H1 (cell line): ENCODE data around the gene ADSS2. TPM values are rescaled to one million over a fixed set of nuclear protein-coding genes. Genes with fewer than 3 reads are reported as not detected.

ENCODE experiments used
- CTCF ChIA-PET: fragments of 300-600 bp; sonication (Branson Sonifier 250); formaldehyde crosslinking; loops from one replicate; lab custom pipeline; 2021; ENCODE audit not compliant: partially characterized antibody; lab: Charles Lee
- POLR2A ChIA-PET: fragments of 300-600 bp; sonication (Branson Sonifier 250); formaldehyde crosslinking; loops from one replicate; lab custom pipeline; 2021; ENCODE audit warnings: inconsistent platforms; ENCODE audit not compliant: partially characterized antibody; lab: Charles Lee
- DNase-seq, 2 experiments: peaks; one replicate each; pipeline versions ENCODE4 v3.0.0 to v3.0.0-alpha.2; 2010 to 2022; ENCODE audit warnings: low spot score in 2 of 2, low read depth in 1 of 2, mixed read lengths in 1 of 2
- FAIRE-seq: peaks from 2 replicates; lab custom pipeline; 2011; peaks lifted over from hg19 to GRCh38; lab: Jason Lieb, UNC
- H2AFZ ChIP-seq: 2 replicates; pipeline ENCODE4 v1.8.1; 2012; ENCODE audit warnings: low read length, inconsistent platforms
- H2AK5ac ChIP-seq: 2 replicates; pipeline ENCODE4 v1.6.1; 2013; ENCODE audit warnings: low read depth, low read length
- H2BK120ac ChIP-seq: replicated peaks from 2 replicates; pipeline ENCODE3; 2013; ENCODE audit warnings: low read depth, low read length, inconsistent platforms
- H2BK12ac ChIP-seq: 2 replicates; pipeline ENCODE4 v1.6.1; 2013; ENCODE audit warnings: low read depth, low read length
- H2BK15ac ChIP-seq: 2 replicates; pipeline ENCODE4 v1.6.1; 2013; ENCODE audit warnings: low read length
- H2BK20ac ChIP-seq: 2 replicates; pipeline ENCODE4 v1.6.1; 2013; ENCODE audit warnings: low read length
- H2BK5ac ChIP-seq: 2 replicates; pipeline ENCODE4 v1.6.1; 2013; ENCODE audit warnings: low read depth, low read length
- H3K14ac ChIP-seq: 2 replicates; pipeline ENCODE4 v1.6.1; 2013; ENCODE audit warnings: inconsistent platforms; ENCODE audit not compliant: insufficient read length
- H3K18ac ChIP-seq: 2 replicates; pipeline ENCODE4 v1.6.1; 2013; ENCODE audit warnings: low read length; ENCODE audit errors: extremely low read depth
- H3K23ac ChIP-seq: 2 replicates; pipeline ENCODE4 v1.6.1; 2013; ENCODE audit warnings: inconsistent platforms; ENCODE audit not compliant: insufficient read length
- H3K23me2 ChIP-seq: 2 replicates; pipeline ENCODE4 v1.6.1; 2013; ENCODE audit warnings: low read depth, low read length
- H3K27ac ChIP-seq: 2 replicates; pipeline ENCODE4 v1.6.1; 2011; ENCODE audit warnings: low read depth, low read length, inconsistent platforms
- H3K27me3 ChIP-seq, 4 experiments: replicated peaks in 1 of 4; 1 replicate in 1 of 4; 2 replicates in 3 of 4; pipeline versions ENCODE4 v1.6.1 to v1.8.1; 2011 to 2013; ENCODE audit warnings: low read length in 3 of 4, mild to moderate bottlenecking in 3 of 4, inconsistent platforms in 2 of 4, mixed read lengths in 2 of 4, moderate library complexity in 1 of 4; ENCODE audit not compliant: control insufficient read depth in 3 of 4, insufficient read depth in 3 of 4; ENCODE audit errors: extremely low read depth in 1 of 4
- H3K36me3 ChIP-seq, 4 experiments: 2 replicates each; pipeline versions ENCODE4 v1.6.1 to v1.8.1; 2011 to 2013; ENCODE audit warnings: mild to moderate bottlenecking in 4 of 4, low read length in 3 of 4, moderate library complexity in 2 of 4, control low read depth in 1 of 4, inconsistent platforms in 1 of 4; ENCODE audit not compliant: insufficient read depth in 4 of 4, control insufficient read depth in 2 of 4
- H3K4ac ChIP-seq: replicated peaks from 2 replicates; pipeline ENCODE3; 2013; ENCODE audit warnings: low read length, low read depth, mixed read lengths, inconsistent platforms; ENCODE audit not compliant: insufficient read length
- H3K4me1 ChIP-seq, 4 experiments: replicated peaks in 1 of 4; 1 replicate in 1 of 4; 2 replicates in 3 of 4; pipeline versions ENCODE4 v1.6.1 to v1.8.1; 2011 to 2013; ENCODE audit warnings: low read length in 3 of 4, inconsistent platforms in 2 of 4, mixed read lengths in 1 of 4; ENCODE audit not compliant: insufficient read depth in 4 of 4, control insufficient read depth in 3 of 4
- H3K4me2 ChIP-seq, 2 experiments: 2 replicates each; pipeline versions ENCODE4 v1.6.1 to v1.8.1; 2011 to 2013; ENCODE audit warnings: low read depth in 2 of 2, low read length in 2 of 2, control low read depth in 1 of 2, inconsistent platforms in 1 of 2, mild to moderate bottlenecking in 1 of 2; ENCODE audit not compliant: insufficient read depth in 1 of 2
- H3K4me3 ChIP-seq, 4 experiments: fragments of 200-600, 300-600 bp in 1 of 4; sonication (generic), shearing (Covaris generic), sonication (Bioruptor Twin) in 1 of 4; 2 replicates each; pipeline versions ENCODE4 v1.5.1 to v1.8.1; 2011 to 2016; ENCODE audit warnings: low read length in 4 of 4, low read depth in 3 of 4, control low read depth in 2 of 4, inconsistent platforms in 2 of 4, mild to moderate bottlenecking in 2 of 4, mixed read lengths in 1 of 4, moderate library complexity in 1 of 4; ENCODE audit not compliant: insufficient read depth in 2 of 4; ENCODE audit errors: extremely low read depth in 1 of 4
- H3K56ac ChIP-seq: replicated peaks from 2 replicates; pipeline ENCODE3; 2013; ENCODE audit warnings: low read depth, mild to moderate bottlenecking, mixed read lengths, low read length, inconsistent platforms; ENCODE audit not compliant: insufficient read length
- H3K79me1 ChIP-seq: 2 replicates; pipeline ENCODE4 v1.6.1; 2013; ENCODE audit warnings: low read depth, low read length, control low read depth
- H3K79me2 ChIP-seq, 2 experiments: 2 replicates each; pipeline versions ENCODE4 v1.6.1 to v1.8.1; 2012 to 2013; ENCODE audit warnings: low read length in 2 of 2, mild to moderate bottlenecking in 2 of 2, inconsistent platforms in 1 of 2; ENCODE audit not compliant: insufficient read depth in 2 of 2, control insufficient read depth in 1 of 2
- H3K9ac ChIP-seq, 4 experiments: replicated peaks in 1 of 4; 1 replicate in 1 of 4; 2 replicates in 3 of 4; pipeline versions ENCODE4 v1.6.1 to v1.8.1; 2011 to 2013; ENCODE audit warnings: low read depth in 3 of 4, low read length in 3 of 4, control low read depth in 2 of 4, mild to moderate bottlenecking in 2 of 4, moderate library complexity in 2 of 4, inconsistent platforms in 1 of 4; ENCODE audit errors: extremely low read depth in 1 of 4
- H3K9me3 ChIP-seq, 2 experiments: 2 replicates each; pipeline versions ENCODE4 v1.6.1 to v1.8.1; 2012 to 2013; ENCODE audit warnings: mild to moderate bottlenecking in 2 of 2, moderate library complexity in 2 of 2, control low read depth in 1 of 2, inconsistent platforms in 1 of 2, low read depth in 1 of 2, low read length in 1 of 2, mixed read lengths in 1 of 2; ENCODE audit not compliant: insufficient read depth in 2 of 2
- H4K20me1 ChIP-seq, 2 experiments: replicated peaks in 1 of 2; 2 replicates each; pipeline versions ENCODE3 to v1.8.1; 2011 to 2013; ENCODE audit warnings: inconsistent platforms in 2 of 2, low read length in 2 of 2, mild to moderate bottlenecking in 1 of 2; ENCODE audit not compliant: insufficient read depth in 2 of 2, control insufficient read depth in 1 of 2
- H4K5ac ChIP-seq: 2 replicates; pipeline ENCODE4 v1.6.1; 2013; ENCODE audit warnings: low read length, low read depth, mixed read lengths, inconsistent platforms; ENCODE audit not compliant: insufficient read length
- H4K8ac ChIP-seq: 2 replicates; pipeline ENCODE4 v1.8.0; 2013; ENCODE audit warnings: mild to moderate bottlenecking, moderate library complexity, low read length, inconsistent platforms; ENCODE audit not compliant: insufficient read depth; ENCODE audit errors: extremely low read depth
- H4K91ac ChIP-seq: replicated peaks from 2 replicates; pipeline ENCODE3; 2013; ENCODE audit warnings: low read length, mixed read lengths, inconsistent platforms; ENCODE audit not compliant: insufficient read length
- BCL11A ChIP-seq, 2 experiments: IDR thresholded peaks; one replicate each; pipeline ENCODE4 v1.6.1; 2011; ENCODE audit warnings: low read depth in 2 of 2, low read length in 2 of 2, mild to moderate bottlenecking in 2 of 2
- CHD2 ChIP-seq: IDR thresholded peaks from 2 replicates; pipeline ENCODE4 v1.6.1; 2012; ENCODE audit warnings: low read length, improper control_type of control experiment
- POU5F1 ChIP-seq: IDR thresholded peaks from 2 replicates; pipeline ENCODE4 v1.6.1; 2011; ENCODE audit warnings: low read depth, mild to moderate bottlenecking, low read length, moderate library complexity
- SAP30 ChIP-seq: fragments of 300-600 bp; sonication (generic); IDR thresholded peaks from 2 replicates; pipeline ENCODE4 v1.7.1; 2012; ENCODE audit warnings: low read length, moderate library complexity, mild to moderate bottlenecking, inconsistent platforms; ENCODE audit not compliant: insufficient read depth, insufficient replicate concordance
- SIN3A ChIP-seq, 2 experiments: IDR thresholded peaks in 1 of 2; conservative IDR thresholded peaks in 1 of 2; 2 replicates each; pipeline ENCODE4 v1.6.1; 2011 to 2012; ENCODE audit warnings: low read length in 2 of 2, improper control_type of control experiment in 1 of 2, low read depth in 1 of 2, mild to moderate bottlenecking in 1 of 2
- TAF7 ChIP-seq: optimal IDR thresholded peaks from 2 replicates; pipeline ENCODE3; 2011; ENCODE audit warnings: low read depth, mild to moderate bottlenecking, inconsistent platforms, low read length, moderate library complexity, borderline replicate concordance
- WGBS, 2 experiments: shearing (Covaris generic) in 1 of 2; methylation state at CpG; one replicate each; pipeline versions ENCODE4 v1.1.6 to v1.1.7; 2013 to 2015; ENCODE audit warnings: low lambda C conversion rate in 2 of 2, mixed read lengths in 2 of 2, inconsistent platforms in 1 of 2, low coverage in 1 of 2, missing lambda C conversion rate in 1 of 2; ENCODE audit not compliant: insufficient replicate concordance in 2 of 2, insufficient coverage in 1 of 2, insufficient read length in 1 of 2; ENCODE audit errors: extremely low coverage in 1 of 2, missing lambda C conversion rate in 1 of 2; 5-methylcytosine and 5-hydroxymethylcytosine counted together
- polyA plus RNA-seq, 7 experiments: library from polyadenylated mRNA; depleted of rRNA in 3 of 7; stranded (reverse) in 5 of 7; unstranded in 2 of 7; fragments of >200 nt in 5 of 7; fragments of 200-250 nt in 2 of 7; gene quantifications; 1 replicate in 5 of 7; 2 replicates in 1 of 7; 4 replicates in 1 of 7; pipeline versions ENCODE4 v1.2.1 to v1.2.3, GENCODE V29; 2011 to 2013; ENCODE audit warnings: missing spikeins in 2 of 7, mixed read lengths in 2 of 7
- total RNA-seq: library from RNA; stranded (reverse); fragmentation: NEBNext Ultra II Directional; extraction: Animal tissue kit (Norgen Biotek cat#: 25700); gene quantifications from 2 replicates; pipeline ENCODE4 v1.2.1, GENCODE V29; 2021

Gene ADSS2
- total and polyA plus RNA-seq, 2 of the 8 experiments (the other 6 are each of a cell fraction or from before 2014, with no cell fraction given): 29.8 to 108 TPM

- no peak overlapping the region for H2BK120ac ChIP-seq
- no peak overlapping the region for H3K23ac ChIP-seq
- no peaks in the 10 kb centered on the region for H3K23me2 ChIP-seq
- no peak for DNase-seq
- H3K9ac ChIP-seq: no peak overlapping the region
- FAIRE-seq: no peak
- H4K91ac ChIP-seq: no peak overlapping the region
- no peak overlapping the region for H3K14ac ChIP-seq
- H3K27me3 ChIP-seq: no peaks in the 10 kb centered on the region
- H4K5ac ChIP-seq: no peak overlapping the region
- H3K79me1 ChIP-seq: no peaks in the 10 kb centered on the region
- no peaks in the 10 kb centered on the region for H3K36me3 ChIP-seq
- H3K27ac ChIP-seq: no peak overlapping the region
- no peak overlapping the region for H3K56ac ChIP-seq
- no peak overlapping the region for H3K4me3 ChIP-seq
- ChIA-PET CTCF (interaction anchor here (0.6 to 1.7 kb wide), 3 partner anchors 67 to 155 kb away, joined by 3 read pairs; no protein-coding TSS in a partner anchor), POLR2A (interaction anchor here (0.7 to 1.4 kb wide), 3 partner anchors 9 to 598 kb away, joined by 3 to 7 read pairs (median 3); a partner anchor contains a TSS)
- peak overlapping the region; percentile 77; the same call in 1 of the 2 replicates for H2BK20ac ChIP-seq
- H4K20me1 ChIP-seq: no peaks in the 10 kb centered on the region
- no peaks in the 10 kb centered on the region for H3K9me3 ChIP-seq
- H4K8ac ChIP-seq: 0 out of 2 replicates have a peak overlapping the region, but pooled peaks have one; percentile 17
- no peak overlapping the region for H3K4me2 ChIP-seq
- no peak overlapping the region for H3K4ac ChIP-seq
- peaks cover 0 to 11% (median 3%) of the 10 kb centered on the region in 4 experiments; a peak in 5 of 7 replicates for H3K4me1 ChIP-seq
- TF ChIP-seq SIN3A (conservative IDR thresholded peaks at IDR 0.05 in 1 of 2, IDR thresholded peaks at IDR 0.05 in 1 of 2; ENCODE audit: low read depth in 1 of 2, low read length in 2 of 2) (no peak), POU5F1 (no peak), TAF7 (no peak), SAP30 (no peak), CHD2 (no peak), BCL11A (IDR thresholded peaks at IDR 0.05; ENCODE audit: low read depth in 2 of 2, low read length in 2 of 2) (no peak)
- H2AK5ac ChIP-seq: no peak overlapping the region; the same call in 1 of the 2 replicates
- H2BK12ac ChIP-seq: peak overlapping the region; percentile 63
- peak overlapping the region; percentile 53; the same call in 1 of the 2 replicates for H2BK15ac ChIP-seq
- H3K79me2 ChIP-seq: no peaks in the 10 kb centered on the region
- H2AFZ ChIP-seq: peak overlapping the region; percentile 34
- H2BK5ac ChIP-seq: peak overlapping the region; percentile 47; the same call in 1 of the 2 replicates
- peak overlapping the region; percentile 38; the same call in 1 of the 2 replicates for H3K18ac ChIP-seq
- 90% methylated on average over 11 of the region's 11 CpGs; no CpG with 5 or more reads in 1 of the 2 experiments for WGBS, 2 experiments
These were observed 80.2 kb downstream of the ADSS2 start for GRCh38 chr1:244371242-244372141.
